H9 (cell line): Measurements from ENCODE around the gene PKD2L1. TPM values are rescaled to one million over a fixed set of nuclear protein-coding genes. Genes with fewer than 3 reads are reported as not detected.

Source experiments
- DNase-seq: peaks from one replicate; pipeline ENCODE4 v3.0.0-alpha.2; 2017
- H2AFZ ChIP-seq: one replicate; pipeline ENCODE4 v1.6.1; 2013; ENCODE audit warnings: mild to moderate bottlenecking, low read length, control low read depth, moderate library complexity
- H2AK5ac ChIP-seq: 2 replicates; pipeline ENCODE4 v1.6.1; 2013; ENCODE audit warnings: low read length, control low read depth, mixed read lengths; ENCODE audit not compliant: insufficient read length
- H2BK120ac ChIP-seq: one replicate; pipeline ENCODE4 v1.6.1; 2013; ENCODE audit warnings: low read depth, mild to moderate bottlenecking, low read length, control low read depth, inconsistent platforms; ENCODE audit not compliant: poor library complexity, severe bottlenecking
- H2BK12ac ChIP-seq: 2 replicates; pipeline ENCODE4 v1.6.1; 2013; ENCODE audit warnings: low read length, control low read depth, mixed read lengths, low read depth; ENCODE audit not compliant: insufficient read length
- H2BK15ac ChIP-seq: 2 replicates; pipeline ENCODE4 v1.6.1; 2013; ENCODE audit warnings: low read depth, low read length, control low read depth
- H2BK20ac ChIP-seq: one replicate; pipeline ENCODE4 v1.6.1; 2013; ENCODE audit warnings: low read depth, mild to moderate bottlenecking, low read length, control low read depth, inconsistent platforms; ENCODE audit not compliant: poor library complexity, severe bottlenecking
- H2BK5ac ChIP-seq: 2 replicates; pipeline ENCODE4 v1.6.1; 2013; ENCODE audit warnings: low read length, control low read depth, mixed read lengths; ENCODE audit not compliant: insufficient read length
- H3K14ac ChIP-seq: 2 replicates; pipeline ENCODE4 v1.6.1; 2013; ENCODE audit warnings: low read length, control low read depth; ENCODE audit not compliant: insufficient read depth
- H3K18ac ChIP-seq: 2 replicates; pipeline ENCODE4 v1.6.1; 2013; ENCODE audit warnings: low read depth, mild to moderate bottlenecking, mixed read lengths, low read length, control low read depth; ENCODE audit not compliant: insufficient read length
- H3K23ac ChIP-seq: 2 replicates; pipeline ENCODE4 v1.6.1; 2013; ENCODE audit warnings: low read length, control low read depth, mixed read lengths, low read depth; ENCODE audit not compliant: insufficient read length
- H3K23me2 ChIP-seq: 2 replicates; pipeline ENCODE4 v1.6.1; 2013; ENCODE audit warnings: low read depth, mild to moderate bottlenecking, mixed read lengths, low read length, control low read depth; ENCODE audit not compliant: insufficient read length, poor library complexity, severe bottlenecking
- H3K27ac ChIP-seq: 2 replicates; pipeline ENCODE4 v1.5.1; 2013; ENCODE audit warnings: low read length, control low read depth, mixed read lengths, low read depth; ENCODE audit not compliant: insufficient read length
- H3K27me3 ChIP-seq: 2 replicates; pipeline ENCODE4 v1.6.1; 2013; ENCODE audit warnings: low read length, control low read depth, inconsistent platforms; ENCODE audit not compliant: insufficient read depth
- H3K4ac ChIP-seq: 2 replicates; pipeline ENCODE4 v1.6.1; 2013; ENCODE audit warnings: low read depth, mild to moderate bottlenecking, control low read depth, inconsistent platforms, low read length, moderate library complexity
- H3K4me1 ChIP-seq: 2 replicates; pipeline ENCODE4 v1.6.1; 2013; ENCODE audit warnings: low read length, control low read depth, inconsistent platforms; ENCODE audit not compliant: insufficient read depth
- H3K4me2 ChIP-seq: 2 replicates; pipeline ENCODE4 v1.6.1; 2013; ENCODE audit warnings: low read length, control low read depth, mixed read lengths; ENCODE audit not compliant: insufficient read length, insufficient read depth
- H3K56ac ChIP-seq: 2 replicates; pipeline ENCODE4 v1.6.1; 2013; ENCODE audit warnings: low read depth, mild to moderate bottlenecking, mixed read lengths, low read length, control low read depth; ENCODE audit not compliant: insufficient read length
- H3K79me1 ChIP-seq: 2 replicates; pipeline ENCODE4 v1.6.1; 2013; ENCODE audit warnings: low read depth, mild to moderate bottlenecking, moderate library complexity, low read length, control low read depth, inconsistent platforms; ENCODE audit not compliant: insufficient read depth, poor library complexity, severe bottlenecking
- H3K79me2 ChIP-seq: 2 replicates; pipeline ENCODE4 v1.6.1; 2013; ENCODE audit warnings: low read length, control low read depth, inconsistent platforms; ENCODE audit not compliant: insufficient read depth
- H3K9ac ChIP-seq: 2 replicates; pipeline ENCODE4 v1.6.1; 2013; ENCODE audit warnings: low read length, control low read depth, mixed read lengths; ENCODE audit not compliant: insufficient read length; ENCODE audit errors: extremely low read depth
- H3K9me3 ChIP-seq: one replicate; pipeline ENCODE4 v1.6.1; 2013; ENCODE audit warnings: low read depth, low read length, inconsistent platforms; ENCODE audit not compliant: control insufficient read depth
- H3T11ph ChIP-seq: one replicate; pipeline ENCODE4 v1.6.1; 2013; ENCODE audit warnings: mild to moderate bottlenecking, low read length, control low read depth, inconsistent platforms
- H4K20me1 ChIP-seq: one replicate; pipeline ENCODE4 v1.6.1; 2013; ENCODE audit not compliant: control insufficient read depth, insufficient read length, insufficient read depth
- H4K5ac ChIP-seq: 2 replicates; pipeline ENCODE4 v1.6.1; 2013; ENCODE audit warnings: low read depth, mild to moderate bottlenecking, mixed read lengths, low read length, control low read depth; ENCODE audit not compliant: insufficient read length
- H4K8ac ChIP-seq: replicated peaks from 2 replicates; pipeline ENCODE4 v1.6.1; 2013; ENCODE audit warnings: low read length, control low read depth, mixed read lengths, low read depth; ENCODE audit not compliant: insufficient read length
- H4K91ac ChIP-seq: 2 replicates; pipeline ENCODE4 v1.6.1; 2013; ENCODE audit warnings: low read depth, mild to moderate bottlenecking, moderate library complexity, mixed read lengths, low read length, control low read depth; ENCODE audit not compliant: insufficient read length
- H3K27ac Mint-ChIP-seq, 3 experiments: 2 replicates in 2 of 3; 3 replicates in 1 of 3; pipeline ENCODE4 v1.8.0; 2020 to 2021; ENCODE audit warnings: mixed read lengths in 3 of 3, mild to moderate bottlenecking in 1 of 3, moderate library complexity in 1 of 3
- H3K27me3 Mint-ChIP-seq: 2 replicates; pipeline ENCODE4 v1.8.0; 2021; ENCODE audit warnings: low read depth, mild to moderate bottlenecking, moderate library complexity, mixed read lengths
- H3K36me3 Mint-ChIP-seq, 3 experiments: 2 replicates in 2 of 3; 3 replicates in 1 of 3; pipeline ENCODE4 v1.8.0; 2020 to 2021; ENCODE audit warnings: low read depth in 3 of 3, mixed read lengths in 3 of 3; ENCODE audit not compliant: insufficient read depth in 1 of 3
- H3K4me1 Mint-ChIP-seq, 2 experiments: 2 replicates each; pipeline ENCODE4 v1.8.0; 2020; ENCODE audit warnings: mixed read lengths in 2 of 2
- H3K4me3 Mint-ChIP-seq, 2 experiments: 2 replicates in 1 of 2; 3 replicates in 1 of 2; pipeline ENCODE4 v1.8.0; 2020 to 2021; ENCODE audit warnings: mild to moderate bottlenecking in 2 of 2, mixed read lengths in 2 of 2, moderate library complexity in 1 of 2
- H3K9me3 Mint-ChIP-seq, 2 experiments: 2 replicates in 1 of 2; 3 replicates in 1 of 2; pipeline ENCODE4 v1.8.0; 2020; ENCODE audit warnings: mild to moderate bottlenecking in 2 of 2, mixed read lengths in 2 of 2, moderate library complexity in 1 of 2
- CTCF ChIP-seq: fragments of 200-600 bp; sonication (generic); conservative IDR thresholded peaks from 3 replicates; pipeline ENCODE4 v1.8.0; 2021; ENCODE audit warnings: antibody characterized with exemption, mild to moderate bottlenecking
- total RNA-seq: library from RNA; stranded (reverse); gene quantifications from 2 replicates; pipeline ENCODE4 v1.2.1, GENCODE V29; 2021

Gene PKD2L1
- total RNA-seq, 1 experiment from 2014 or later: 0.20 TPM

DNA sequence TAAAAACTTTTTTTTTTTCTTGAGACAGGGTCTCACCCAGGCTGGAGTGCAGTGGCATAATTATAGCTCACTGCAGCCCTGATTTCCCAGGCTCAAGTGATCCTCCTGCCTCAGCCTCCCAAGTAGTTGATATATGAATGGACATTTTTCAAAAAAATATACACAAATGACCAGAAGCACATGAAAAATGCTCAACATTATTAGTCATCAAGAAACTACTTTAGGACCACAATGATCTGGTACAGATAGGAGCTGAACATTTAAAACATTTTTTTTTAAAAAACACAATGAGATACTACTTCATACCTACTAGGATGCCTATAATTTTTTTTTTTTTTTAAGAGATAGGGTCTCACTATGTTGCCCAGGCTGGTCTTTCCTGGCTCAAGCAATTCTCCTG is 38.7 kb upstream of the PKD2L1 start:
- Mint-ChIP-seq H3K4me1 (peaks cover 20 to 25% of the 10 kb centered on the region in 2 experiments), H3K36me3 (peaks cover 0 to 11% (median 5%) of the 10 kb centered on the region in 3 experiments; a peak in 3 of 7 replicates), H3K4me3 (no peak overlapping the region), H3K27ac (no peak overlapping the region), H3K27me3 (no peaks in the 10 kb centered on the region), H3K9me3 (no peaks in the 10 kb centered on the region; a peak in 1 of 5 replicates)
- Histone ChIP-seq H3K18ac (no peak overlapping the region), H2BK5ac (no peak overlapping the region), H3K23ac (no peak overlapping the region), H3K14ac (no peak overlapping the region), H2AK5ac (no peak overlapping the region), H2AFZ (no peak overlapping the region), H4K5ac (no peak overlapping the region), H2BK12ac (no peak overlapping the region), H3K27ac (no peak overlapping the region), H3K4ac (no peak overlapping the region), H4K8ac (no peak overlapping the region), H3K56ac (no peak overlapping the region), H4K91ac (no peak overlapping the region), H3K4me2 (no peak overlapping the region), H3K27me3 (no peaks in the 10 kb centered on the region), H3K79me1 (no peaks in the 10 kb centered on the region), H2BK15ac (no peak overlapping the region), H3K9ac (no peak overlapping the region), H4K20me1 (no peaks in the 10 kb centered on the region), H3T11ph (no peak overlapping the region), H3K9me3 (no peaks in the 10 kb centered on the region), H2BK20ac (no peak overlapping the region), H3K4me1 (peaks cover 10% of the 10 kb centered on the region; the same call in 1 of the 2 replicates), H3K23me2 (peaks cover 4% of the 10 kb centered on the region), H3K79me2 (no peaks in the 10 kb centered on the region), H2BK120ac (no peak overlapping the region)
- TF ChIP-seq CTCF: no peak
- DNase-seq: no peak
